Muscle of back (tissue), 11 donors: Measurements from ENCODE around the gene ARPP19. TPM values are rescaled to one million over a fixed set of nuclear protein-coding genes. Genes with fewer than 3 reads are reported as not detected.
"Not testable (repeated sequence)": the region's sequence is repeated elsewhere in the genome, so short reads cannot be mapped to it uniquely, and the experiment has no call there.

ENCODE experiments used
- DNase-seq, 3 donors: peaks; one replicate each; pipeline versions ENCODE4 v3.0.0 to v3.0.0-alpha.2; 2013
- polyA plus RNA-seq, 10 donors: library from polyadenylated mRNA; unstranded; fragments of 120-200 nt; gene quantifications; one replicate each; pipeline ENCODE4 v1.2.1, GENCODE V29; 2013; ENCODE audit not compliant: insufficient read length in 10 of 10

Gene ARPP19
- polyA plus RNA-seq, 10 donors = 58.5 to 86.1 (median 74.0) TPM

- DNase-seq = no peak
Measured at GRCh38 chr15:52518487-52519371, 50.1 kb downstream of the ARPP19 start.

GRCh38 chr15:52517014-52517413 lies 51.8 kb downstream of the ARPP19 start:
- no peak for DNase-seq

GRCh38 chr15:52515343-52515742 lies 53.5 kb downstream of the ARPP19 start:
- no peak for DNase-seq

GRCh38 chr15:52514482-52514881 lies 54.3 kb downstream of the ARPP19 start:
- DNase-seq = no peak

- not testable (repeated sequence) for DNase-seq
Measured at GRCh38 chr15:52512869-52513268, 56.0 kb downstream of the ARPP19 start.

GRCh38 chr15:52511084-52511483 lies 57.7 kb downstream of the ARPP19 start:
- no peak for DNase-seq

- DNase-seq = no peak
Measured at GRCh38 chr15:52509500-52510245, 59.2 kb downstream of the ARPP19 start.

GRCh38 chr15:52506549-52506948 lies 62.3 kb downstream of the ARPP19 start:
- DNase-seq = no peak

- DNase-seq = no peak
Measured at GRCh38 chr15:52505151-52505550, 63.7 kb downstream of the ARPP19 start.

GRCh38 chr15:52503788-52504496 lies 64.9 kb downstream of the ARPP19 start:
- no peak for DNase-seq

- no peak for DNase-seq
Measured at GRCh38 chr15:52502608-52503007, 66.2 kb downstream of the ARPP19 start.

- no peak for DNase-seq
Measured at GRCh38 chr15:52499506-52499905, 69.3 kb downstream of the ARPP19 start.

- DNase-seq = no peak
Measured at GRCh38 chr15:52498706-52499105, 70.1 kb downstream of the ARPP19 start.

Other genes starting within 250 kb of the ARPP19 start
- gene MYO5A, start 40.1 kb downstream of the ARPP19 start, polyA plus RNA-seq = 10 to 100 TPM in 1 of 10 donors, 1 to 10 TPM in 9; 3.9 to 11.1 (median 6.5) TPM
- 10 to 100 TPM; 15.1 to 29.0 (median 18.5) TPM for gene ATOSA, start 110.4 kb upstream of the ARPP19 start, polyA plus RNA-seq
- gene ONECUT1, start 221.3 kb upstream of the ARPP19 start, polyA plus RNA-seq = not detected